ENCODE data around the gene ASB7.

ASB7 gene

GRCh38 chr15:100686021-100686724, 83.8 kb downstream of the ASB7 start:
- no peaks in the 10 kb centered on the region for H3K27me3 ChIP-seq (ENCODE audit: insufficient read depth, low read length)
- no peaks in the 10 kb centered on the region for H3K36me3 ChIP-seq (ENCODE audit: insufficient read depth, low read length)
- H3K4me1 ChIP-seq (ENCODE audit: insufficient read depth, low read length), result no peaks in the 10 kb centered on the region
- peaks cover 2% of the 10 kb centered on the region for H3K9me3 ChIP-seq (ENCODE audit: low read length)
- no peak overlapping the region for H2AFZ ChIP-seq (ENCODE audit: low read depth, low read length)
- H3K4me3 ChIP-seq (ENCODE audit: low read length), result no peak overlapping the region

DNA sequence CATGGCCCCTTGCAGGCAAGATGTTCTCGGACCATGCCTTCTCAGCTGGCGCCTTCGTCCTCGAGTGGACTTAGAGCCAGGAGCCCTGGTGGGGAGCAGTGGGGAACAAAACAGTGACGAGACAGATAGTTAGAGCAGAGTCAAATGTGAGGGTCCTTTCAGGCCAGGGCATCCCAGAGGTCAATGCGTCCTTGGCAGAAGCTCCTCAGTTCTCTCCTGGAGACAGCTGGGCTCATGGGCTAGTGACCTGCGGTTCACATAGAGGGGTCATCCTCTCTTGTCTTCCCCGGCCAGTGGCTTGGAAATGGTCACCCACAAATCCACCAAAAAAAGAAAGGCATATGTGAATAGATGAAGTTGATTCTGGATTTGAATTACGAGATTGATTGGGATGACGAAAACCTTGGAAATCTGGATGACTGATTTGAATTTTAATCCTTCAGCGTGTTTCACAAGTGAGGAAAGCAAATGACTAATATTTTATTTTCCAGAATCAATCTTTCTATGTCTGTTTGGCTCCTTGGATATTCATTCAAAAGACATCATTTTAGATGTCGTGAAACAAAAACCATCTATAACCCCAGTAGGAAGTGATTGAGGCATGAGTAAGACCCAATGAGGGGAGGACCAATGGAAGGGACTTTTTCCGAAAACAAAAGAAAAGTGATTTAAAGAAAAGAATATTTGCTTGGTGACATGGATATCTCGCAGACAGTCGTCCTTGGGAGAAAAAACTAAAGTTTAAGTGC, 84.5 kb downstream of the ASB7 start:
- H3K4me1 ChIP-seq (ENCODE audit: insufficient read depth, low read length), result no peaks in the 10 kb centered on the region
- H3K36me3 ChIP-seq (ENCODE audit: insufficient read depth, low read length), result no peaks in the 10 kb centered on the region
- peaks cover 2% of the 10 kb centered on the region for H3K9me3 ChIP-seq (ENCODE audit: low read length)
- H3K27me3 ChIP-seq (ENCODE audit: insufficient read depth, low read length), result no peaks in the 10 kb centered on the region
- no peak overlapping the region for H3K4me3 ChIP-seq (ENCODE audit: low read length)
- no peak overlapping the region for H2AFZ ChIP-seq (ENCODE audit: low read depth, low read length)

DNA sequence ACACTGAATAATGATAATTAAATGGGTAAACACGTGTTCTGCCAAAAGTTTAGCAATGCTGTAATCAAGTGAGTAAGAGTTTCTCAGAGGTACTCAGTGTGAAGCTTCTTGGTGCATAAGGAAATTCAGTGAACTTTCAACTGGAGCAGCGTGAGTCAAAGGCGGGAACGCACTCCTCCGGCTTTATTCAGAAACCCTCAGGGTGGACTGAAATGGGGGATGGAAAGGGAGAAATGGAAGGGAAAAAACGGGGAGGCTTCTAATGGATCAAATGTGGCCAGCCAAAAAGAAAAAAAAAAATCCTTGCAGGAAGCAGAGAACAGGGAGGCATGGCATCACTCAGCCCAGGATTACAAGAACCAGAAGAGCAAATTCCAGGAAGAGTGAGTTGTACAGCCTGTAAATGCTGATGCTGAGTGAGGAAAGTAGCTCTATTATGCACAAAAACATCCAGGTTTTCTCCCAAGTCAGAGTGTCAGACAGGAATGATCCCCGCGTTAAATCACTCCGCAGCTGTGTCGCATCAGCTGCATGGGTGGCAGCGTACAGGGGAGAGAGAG, 85.3 kb downstream of the ASB7 start:
- H3K27me3 ChIP-seq (ENCODE audit: insufficient read depth, low read length), result no peaks in the 10 kb centered on the region
- peaks cover 2% of the 10 kb centered on the region for H3K9me3 ChIP-seq (ENCODE audit: low read length)
- H3K36me3 ChIP-seq (ENCODE audit: insufficient read depth, low read length), result no peaks in the 10 kb centered on the region
- H3K4me3 ChIP-seq (ENCODE audit: low read length), result no peak overlapping the region
- no peak overlapping the region for H2AFZ ChIP-seq (ENCODE audit: low read depth, low read length)
- H3K4me1 ChIP-seq (ENCODE audit: insufficient read depth, low read length), result no peaks in the 10 kb centered on the region

DNA sequence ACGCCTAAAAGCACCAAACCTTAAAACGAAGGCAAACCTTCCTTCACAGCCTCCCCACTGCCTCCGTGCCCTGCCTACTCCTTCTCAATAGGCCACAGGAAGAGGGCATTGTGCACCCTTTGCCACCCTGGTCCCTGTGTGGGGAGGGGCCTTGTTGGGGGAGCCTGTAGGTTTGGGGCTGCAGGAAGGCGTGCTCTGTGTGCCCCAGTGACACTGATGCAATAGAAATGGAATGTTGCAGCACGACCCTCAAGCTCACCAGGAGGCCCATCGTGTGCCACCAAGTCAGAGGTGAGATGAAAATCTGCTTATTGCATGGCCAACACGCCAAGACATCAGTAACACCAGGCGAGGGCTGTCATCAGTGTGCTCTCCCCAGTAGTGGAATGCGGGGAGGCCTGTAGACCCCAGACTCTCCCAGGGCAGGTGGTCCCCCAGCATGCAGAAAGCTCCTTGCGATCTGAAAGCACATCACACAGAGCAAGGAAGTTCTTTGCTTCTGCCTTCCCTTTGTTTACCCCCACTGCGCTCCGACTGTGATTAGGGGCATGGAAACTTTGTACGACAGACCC, 86.2 kb downstream of the ASB7 start:
- Histone ChIP-seq H2AFZ (ENCODE audit: low read depth, low read length) (no peak overlapping the region), H3K4me3 (ENCODE audit: low read length) (no peak overlapping the region), H3K9me3 (ENCODE audit: low read length) (peaks cover 2% of the 10 kb centered on the region), H3K27me3 (ENCODE audit: insufficient read depth, low read length) (no peaks in the 10 kb centered on the region), H3K4me1 (ENCODE audit: insufficient read depth, low read length) (no peaks in the 10 kb centered on the region), H3K36me3 (ENCODE audit: insufficient read depth, low read length) (no peaks in the 10 kb centered on the region)

- no peaks in the 10 kb centered on the region for H3K36me3 ChIP-seq (ENCODE audit: insufficient read depth, low read length)
- H2AFZ ChIP-seq (ENCODE audit: low read depth, low read length), result no peak overlapping the region
- no peak overlapping the region for H3K4me3 ChIP-seq (ENCODE audit: low read length)
- no peaks in the 10 kb centered on the region for H3K4me1 ChIP-seq (ENCODE audit: insufficient read depth, low read length)
- H3K9me3 ChIP-seq (ENCODE audit: low read length), result peaks cover 2% of the 10 kb centered on the region
- no peaks in the 10 kb centered on the region for H3K27me3 ChIP-seq (ENCODE audit: insufficient read depth, low read length)
These were observed 86.9 kb downstream of the ASB7 start for GRCh38 chr15:100689131-100689899.

- Histone ChIP-seq H3K4me1 (ENCODE audit: insufficient read depth, low read length) (no peaks in the 10 kb centered on the region), H3K36me3 (ENCODE audit: insufficient read depth, low read length) (no peaks in the 10 kb centered on the region), H3K9me3 (ENCODE audit: low read length) (peaks cover 2% of the 10 kb centered on the region), H3K27me3 (ENCODE audit: insufficient read depth, low read length) (no peaks in the 10 kb centered on the region), H3K4me3 (ENCODE audit: low read length) (no peak overlapping the region), H2AFZ (ENCODE audit: low read depth, low read length) (no peak overlapping the region)
These were observed 87.8 kb downstream of the ASB7 start for GRCh38 chr15:100690032-100690794.

GRCh38 chr15:100690795-100691158, 88.4 kb downstream of the ASB7 start:
- no peaks in the 10 kb centered on the region for H3K27me3 ChIP-seq (ENCODE audit: insufficient read depth, low read length)

DNA sequence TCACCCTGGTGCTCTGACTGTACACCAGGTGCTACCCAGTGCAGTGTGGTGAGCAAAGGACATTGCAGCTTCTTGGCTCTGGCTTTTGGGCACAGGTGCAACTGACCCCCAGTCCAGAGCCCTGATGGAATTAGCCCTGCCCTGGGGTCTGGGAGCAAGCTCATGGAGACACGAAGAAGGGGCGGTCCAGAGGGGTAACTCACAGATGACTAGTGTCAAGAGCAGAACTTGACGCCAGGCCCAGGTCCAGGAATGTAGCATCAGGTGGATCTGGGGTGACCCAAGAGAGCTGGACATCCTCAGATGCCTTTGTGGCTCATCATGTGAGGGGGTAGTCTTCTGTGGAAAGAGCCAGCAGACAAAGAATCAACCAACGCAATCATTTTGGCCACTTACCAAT, 88.9 kb downstream of the ASB7 start:
- Histone ChIP-seq H3K27me3 (ENCODE audit: insufficient read depth, low read length) (peaks cover 2% of the 10 kb centered on the region), H3K4me3 (ENCODE audit: low read length) (no peak overlapping the region), H3K36me3 (ENCODE audit: insufficient read depth, low read length) (no peaks in the 10 kb centered on the region), H3K9me3 (ENCODE audit: low read length) (peaks cover under 1% of the 10 kb centered on the region), H2AFZ (ENCODE audit: low read depth, low read length) (no peak overlapping the region), H3K4me1 (ENCODE audit: insufficient read depth, low read length) (no peaks in the 10 kb centered on the region)

More at GRCh38 chr15:100690795-100691158, 88.4 kb downstream of the ASB7 start:
- no peaks in the 10 kb centered on the region for H3K4me1 ChIP-seq (ENCODE audit: insufficient read depth, low read length)
- H3K36me3 ChIP-seq (ENCODE audit: insufficient read depth, low read length), result no peaks in the 10 kb centered on the region
- H3K9me3 ChIP-seq (ENCODE audit: low read length), result peaks cover 2% of the 10 kb centered on the region
- H2AFZ ChIP-seq (ENCODE audit: low read depth, low read length), result no peak overlapping the region
- no peak overlapping the region for H3K4me3 ChIP-seq (ENCODE audit: low read length)

DNA sequence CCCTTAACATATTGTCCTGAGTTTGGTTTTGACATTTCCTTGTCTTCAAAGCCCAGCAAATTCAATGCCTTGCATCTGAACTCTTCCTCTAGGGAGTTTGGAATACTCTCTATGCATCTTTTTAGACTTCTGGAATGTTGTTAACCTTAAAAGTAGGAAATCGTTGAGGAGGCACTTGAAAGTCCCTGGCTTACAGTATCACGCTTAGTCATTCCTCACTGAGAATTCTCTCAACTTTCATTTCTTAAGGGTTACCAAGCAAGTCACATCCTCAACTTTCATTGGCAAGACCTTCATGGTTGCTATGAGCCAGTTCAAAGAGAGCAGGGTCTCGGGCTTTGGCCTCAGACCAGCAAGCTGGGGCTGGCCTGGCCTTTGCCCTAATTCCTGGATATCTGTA, 89.9 kb downstream of the ASB7 start:
- Histone ChIP-seq H3K36me3 (ENCODE audit: insufficient read depth, low read length) (no peaks in the 10 kb centered on the region), H3K9me3 (ENCODE audit: low read length) (no peaks in the 10 kb centered on the region), H3K4me1 (ENCODE audit: insufficient read depth, low read length) (no peaks in the 10 kb centered on the region), H3K4me3 (ENCODE audit: low read length) (no peak overlapping the region), H2AFZ (ENCODE audit: low read depth, low read length) (no peak overlapping the region), H3K27me3 (ENCODE audit: insufficient read depth, low read length) (peaks cover 2% of the 10 kb centered on the region)

DNA sequence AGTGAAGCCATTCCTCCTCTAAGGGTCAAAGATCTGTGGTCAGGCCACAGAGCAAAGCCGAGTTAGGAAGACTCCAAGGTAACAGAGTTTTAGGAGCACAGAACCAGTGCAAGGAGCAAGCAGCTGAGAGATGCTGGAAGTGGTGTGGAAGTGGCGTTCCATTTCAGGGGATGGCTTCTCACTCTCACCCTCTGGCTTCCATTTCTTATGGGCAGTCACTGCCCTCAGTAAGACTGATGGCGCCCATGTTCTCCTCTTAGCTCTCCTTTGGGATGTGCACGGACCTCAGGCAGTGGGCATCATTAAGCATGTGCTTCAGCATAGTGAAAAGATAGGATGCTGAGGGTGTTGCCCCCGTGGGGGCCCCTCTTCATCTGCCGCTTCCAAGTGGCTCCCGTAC, 90.3 kb downstream of the ASB7 start:
- H3K36me3 ChIP-seq (ENCODE audit: insufficient read depth, low read length), result no peaks in the 10 kb centered on the region

GRCh38 chr15:100693451-100693850, 91.1 kb downstream of the ASB7 start:
- Histone ChIP-seq H3K27me3 (ENCODE audit: insufficient read depth, low read length) (peaks cover 2% of the 10 kb centered on the region), H3K36me3 (ENCODE audit: insufficient read depth, low read length) (no peaks in the 10 kb centered on the region), H3K4me1 (ENCODE audit: insufficient read depth, low read length) (no peaks in the 10 kb centered on the region), H3K9me3 (ENCODE audit: low read length) (no peaks in the 10 kb centered on the region), H3K4me3 (ENCODE audit: low read length) (no peak overlapping the region), H2AFZ (ENCODE audit: low read depth, low read length) (no peak overlapping the region)

More for the DNA sequence above, 90.3 kb downstream of the ASB7 start:
- Histone ChIP-seq H2AFZ (ENCODE audit: low read depth, low read length) (no peak overlapping the region), H3K9me3 (ENCODE audit: low read length) (no peaks in the 10 kb centered on the region), H3K4me1 (ENCODE audit: insufficient read depth, low read length) (no peaks in the 10 kb centered on the region), H3K27me3 (ENCODE audit: insufficient read depth, low read length) (peaks cover 2% of the 10 kb centered on the region), H3K4me3 (ENCODE audit: low read length) (no peak overlapping the region)

DNA sequence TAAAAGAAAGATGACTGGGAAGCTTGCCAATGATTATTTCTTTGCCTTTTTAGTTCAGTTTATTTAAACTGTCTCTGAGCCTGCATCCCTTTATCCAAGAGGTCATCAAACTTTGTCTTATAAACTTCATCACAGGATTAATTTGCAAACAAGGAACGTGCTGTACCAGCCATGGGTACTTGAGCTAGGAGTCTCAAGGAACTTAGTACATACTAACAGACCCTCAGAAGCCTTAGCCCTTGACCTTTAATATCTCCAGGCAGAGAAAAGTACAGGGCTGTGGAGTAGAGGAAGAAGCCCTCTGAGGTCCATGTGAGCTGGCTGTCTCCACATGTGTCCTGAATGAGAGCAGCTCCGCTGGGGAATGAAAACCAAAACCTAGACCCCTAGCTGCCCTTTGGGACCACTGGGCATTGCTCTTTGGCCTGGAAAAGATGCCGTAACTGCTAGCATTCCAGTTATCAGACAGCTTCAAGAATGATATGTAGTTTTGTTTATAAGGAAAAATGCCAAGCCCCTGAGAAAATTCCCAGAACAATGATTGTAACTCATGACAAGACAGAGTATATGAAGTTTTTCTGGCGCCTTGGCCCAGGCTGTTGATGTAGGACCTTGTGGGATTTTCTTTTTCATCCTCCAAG, 92.1 kb downstream of the ASB7 start:
- H3K4me3 ChIP-seq (ENCODE audit: low read length), result no peak overlapping the region
- H3K36me3 ChIP-seq (ENCODE audit: insufficient read depth, low read length), result no peaks in the 10 kb centered on the region
- H2AFZ ChIP-seq (ENCODE audit: low read depth, low read length), result no peak overlapping the region
- H3K4me1 ChIP-seq (ENCODE audit: insufficient read depth, low read length), result no peaks in the 10 kb centered on the region
- peaks cover 2% of the 10 kb centered on the region for H3K27me3 ChIP-seq (ENCODE audit: insufficient read depth, low read length)
- no peaks in the 10 kb centered on the region for H3K9me3 ChIP-seq (ENCODE audit: low read length)
